H9 (cell line): ENCODE results near the gene TLX2. TPM values are rescaled to one million over a fixed set of nuclear protein-coding genes. Genes with fewer than 3 reads are reported as not detected.

ENCODE experiments used
- DNase-seq: peaks from one replicate; pipeline ENCODE4 v3.0.0-alpha.2; 2017
- H2AFZ ChIP-seq: one replicate; pipeline ENCODE4 v1.6.1; 2013; ENCODE audit warnings: mild to moderate bottlenecking, low read length, control low read depth, moderate library complexity
- H2AK5ac ChIP-seq: 2 replicates; pipeline ENCODE4 v1.6.1; 2013; ENCODE audit warnings: low read length, control low read depth, mixed read lengths; ENCODE audit not compliant: insufficient read length
- H2BK120ac ChIP-seq: one replicate; pipeline ENCODE4 v1.6.1; 2013; ENCODE audit warnings: low read depth, mild to moderate bottlenecking, low read length, control low read depth, inconsistent platforms; ENCODE audit not compliant: poor library complexity, severe bottlenecking
- H2BK12ac ChIP-seq: 2 replicates; pipeline ENCODE4 v1.6.1; 2013; ENCODE audit warnings: low read length, control low read depth, mixed read lengths, low read depth; ENCODE audit not compliant: insufficient read length
- H2BK15ac ChIP-seq: 2 replicates; pipeline ENCODE4 v1.6.1; 2013; ENCODE audit warnings: low read depth, low read length, control low read depth
- H2BK20ac ChIP-seq: one replicate; pipeline ENCODE4 v1.6.1; 2013; ENCODE audit warnings: low read depth, mild to moderate bottlenecking, low read length, control low read depth, inconsistent platforms; ENCODE audit not compliant: poor library complexity, severe bottlenecking
- H2BK5ac ChIP-seq: 2 replicates; pipeline ENCODE4 v1.6.1; 2013; ENCODE audit warnings: low read length, control low read depth, mixed read lengths; ENCODE audit not compliant: insufficient read length
- H3K14ac ChIP-seq: 2 replicates; pipeline ENCODE4 v1.6.1; 2013; ENCODE audit warnings: low read length, control low read depth; ENCODE audit not compliant: insufficient read depth
- H3K18ac ChIP-seq: 2 replicates; pipeline ENCODE4 v1.6.1; 2013; ENCODE audit warnings: low read depth, mild to moderate bottlenecking, mixed read lengths, low read length, control low read depth; ENCODE audit not compliant: insufficient read length
- H3K23ac ChIP-seq: 2 replicates; pipeline ENCODE4 v1.6.1; 2013; ENCODE audit warnings: low read length, control low read depth, mixed read lengths, low read depth; ENCODE audit not compliant: insufficient read length
- H3K23me2 ChIP-seq: 2 replicates; pipeline ENCODE4 v1.6.1; 2013; ENCODE audit warnings: low read depth, mild to moderate bottlenecking, mixed read lengths, low read length, control low read depth; ENCODE audit not compliant: insufficient read length, poor library complexity, severe bottlenecking
- H3K27ac ChIP-seq: 2 replicates; pipeline ENCODE4 v1.5.1; 2013; ENCODE audit warnings: low read length, control low read depth, mixed read lengths, low read depth; ENCODE audit not compliant: insufficient read length
- H3K27me3 ChIP-seq: 2 replicates; pipeline ENCODE4 v1.6.1; 2013; ENCODE audit warnings: low read length, control low read depth, inconsistent platforms; ENCODE audit not compliant: insufficient read depth
- H3K4ac ChIP-seq: 2 replicates; pipeline ENCODE4 v1.6.1; 2013; ENCODE audit warnings: low read depth, mild to moderate bottlenecking, control low read depth, inconsistent platforms, low read length, moderate library complexity
- H3K4me1 ChIP-seq: 2 replicates; pipeline ENCODE4 v1.6.1; 2013; ENCODE audit warnings: low read length, control low read depth, inconsistent platforms; ENCODE audit not compliant: insufficient read depth
- H3K4me2 ChIP-seq: 2 replicates; pipeline ENCODE4 v1.6.1; 2013; ENCODE audit warnings: low read length, control low read depth, mixed read lengths; ENCODE audit not compliant: insufficient read length, insufficient read depth
- H3K56ac ChIP-seq: 2 replicates; pipeline ENCODE4 v1.6.1; 2013; ENCODE audit warnings: low read depth, mild to moderate bottlenecking, mixed read lengths, low read length, control low read depth; ENCODE audit not compliant: insufficient read length
- H3K79me1 ChIP-seq: 2 replicates; pipeline ENCODE4 v1.6.1; 2013; ENCODE audit warnings: low read depth, mild to moderate bottlenecking, moderate library complexity, low read length, control low read depth, inconsistent platforms; ENCODE audit not compliant: insufficient read depth, poor library complexity, severe bottlenecking
- H3K79me2 ChIP-seq: 2 replicates; pipeline ENCODE4 v1.6.1; 2013; ENCODE audit warnings: low read length, control low read depth, inconsistent platforms; ENCODE audit not compliant: insufficient read depth
- H3K9ac ChIP-seq: 2 replicates; pipeline ENCODE4 v1.6.1; 2013; ENCODE audit warnings: low read length, control low read depth, mixed read lengths; ENCODE audit not compliant: insufficient read length; ENCODE audit errors: extremely low read depth
- H3K9me3 ChIP-seq: one replicate; pipeline ENCODE4 v1.6.1; 2013; ENCODE audit warnings: low read depth, low read length, inconsistent platforms; ENCODE audit not compliant: control insufficient read depth
- H3T11ph ChIP-seq: one replicate; pipeline ENCODE4 v1.6.1; 2013; ENCODE audit warnings: mild to moderate bottlenecking, low read length, control low read depth, inconsistent platforms
- H4K20me1 ChIP-seq: one replicate; pipeline ENCODE4 v1.6.1; 2013; ENCODE audit not compliant: control insufficient read depth, insufficient read length, insufficient read depth
- H4K5ac ChIP-seq: 2 replicates; pipeline ENCODE4 v1.6.1; 2013; ENCODE audit warnings: low read depth, mild to moderate bottlenecking, mixed read lengths, low read length, control low read depth; ENCODE audit not compliant: insufficient read length
- H4K8ac ChIP-seq: replicated peaks from 2 replicates; pipeline ENCODE4 v1.6.1; 2013; ENCODE audit warnings: low read length, control low read depth, mixed read lengths, low read depth; ENCODE audit not compliant: insufficient read length
- H4K91ac ChIP-seq: 2 replicates; pipeline ENCODE4 v1.6.1; 2013; ENCODE audit warnings: low read depth, mild to moderate bottlenecking, moderate library complexity, mixed read lengths, low read length, control low read depth; ENCODE audit not compliant: insufficient read length
- H3K27ac Mint-ChIP-seq, 3 experiments: 2 replicates in 2 of 3; 3 replicates in 1 of 3; pipeline ENCODE4 v1.8.0; 2020 to 2021; ENCODE audit warnings: mixed read lengths in 3 of 3, mild to moderate bottlenecking in 1 of 3, moderate library complexity in 1 of 3
- H3K27me3 Mint-ChIP-seq: 2 replicates; pipeline ENCODE4 v1.8.0; 2021; ENCODE audit warnings: low read depth, mild to moderate bottlenecking, moderate library complexity, mixed read lengths
- H3K36me3 Mint-ChIP-seq, 3 experiments: 2 replicates in 2 of 3; 3 replicates in 1 of 3; pipeline ENCODE4 v1.8.0; 2020 to 2021; ENCODE audit warnings: low read depth in 3 of 3, mixed read lengths in 3 of 3; ENCODE audit not compliant: insufficient read depth in 1 of 3
- H3K4me1 Mint-ChIP-seq, 2 experiments: 2 replicates each; pipeline ENCODE4 v1.8.0; 2020; ENCODE audit warnings: mixed read lengths in 2 of 2
- H3K4me3 Mint-ChIP-seq, 2 experiments: 2 replicates in 1 of 2; 3 replicates in 1 of 2; pipeline ENCODE4 v1.8.0; 2020 to 2021; ENCODE audit warnings: mild to moderate bottlenecking in 2 of 2, mixed read lengths in 2 of 2, moderate library complexity in 1 of 2
- H3K9me3 Mint-ChIP-seq, 2 experiments: 2 replicates in 1 of 2; 3 replicates in 1 of 2; pipeline ENCODE4 v1.8.0; 2020; ENCODE audit warnings: mild to moderate bottlenecking in 2 of 2, mixed read lengths in 2 of 2, moderate library complexity in 1 of 2
- WGBS: extraction: QIAGEN DNeasy Blood & Tissue Kit; methylation state at CpG from one replicate; pipeline ENCODE4 v1.1.7; 2013; ENCODE audit warnings: missing lambda C conversion rate, low lambda C conversion rate, mixed read lengths; ENCODE audit not compliant: insufficient read length; ENCODE audit errors: extremely low coverage; 5-methylcytosine and 5-hydroxymethylcytosine counted together
- total RNA-seq: library from RNA; stranded (reverse); gene quantifications from 2 replicates; pipeline ENCODE4 v1.2.1, GENCODE V29; 2021
- TF ChIP-seq, protein P1 (sequence below): fragments of 200-600 bp; sonication (generic); conservative IDR thresholded peaks from 3 replicates; pipeline ENCODE4 v1.8.0; 2021; ENCODE audit warnings: antibody characterized with exemption, mild to moderate bottlenecking

Gene TLX2
- total RNA-seq, 1 experiment from 2014 or later = 0.20 TPM

DNA sequence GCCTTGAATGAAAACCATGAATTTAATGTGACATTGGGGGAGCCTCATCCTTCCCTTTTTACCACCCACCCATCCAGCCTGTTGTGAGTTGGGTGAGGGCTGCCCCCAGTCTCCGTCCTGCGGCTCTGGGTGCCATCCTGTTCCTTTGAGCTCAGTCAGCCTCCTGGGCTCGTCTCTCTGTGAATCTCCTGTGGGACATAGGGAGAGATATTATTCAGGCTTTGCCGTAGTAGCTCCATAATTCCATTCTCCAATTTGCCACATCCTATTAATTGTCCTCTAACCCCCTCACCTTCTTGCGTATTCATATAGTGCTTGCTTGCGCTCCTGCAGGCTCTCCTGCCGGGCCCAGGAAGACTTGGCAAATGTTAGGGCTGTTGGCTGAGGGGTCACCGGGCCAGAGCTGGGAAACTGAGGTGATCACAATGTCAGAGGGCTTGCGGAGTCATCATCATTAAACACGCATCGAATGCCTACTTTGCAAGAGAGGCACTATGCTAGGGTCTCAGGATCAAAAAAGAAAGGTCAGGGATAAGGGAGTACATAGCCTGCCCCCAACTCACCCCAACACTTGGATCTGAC lies 12.5 kb downstream of the TLX2 start:
- Mint-ChIP-seq H3K9me3 (no peaks in the 10 kb centered on the region; a peak in 1 of 5 replicates), H3K36me3 (peaks cover 27 to 39% (median 30%) of the 10 kb centered on the region in 3 experiments), H3K4me3 (peak overlapping the region in 1 of 2 experiments; percentile 63; a peak in 3 of 5 replicates), H3K27me3 (peaks cover 21% of the 10 kb centered on the region), H3K27ac (no peak overlapping the region), H3K4me1 (peaks cover 17 to 22% of the 10 kb centered on the region in 2 experiments)
- H2BK120ac ChIP-seq = no peak overlapping the region
- peaks cover 4% of the 10 kb centered on the region; the same call in 1 of the 2 replicates for H3K4me1 ChIP-seq
- H3K18ac ChIP-seq = no peak overlapping the region
- H3K14ac ChIP-seq = no peak overlapping the region
- H3K9ac ChIP-seq = no peak overlapping the region
- no peak overlapping the region for H3K4ac ChIP-seq
- H3K9me3 ChIP-seq = no peaks in the 10 kb centered on the region
- no peak for DNase-seq
- no peak overlapping the region for H2AK5ac ChIP-seq
- H2AFZ ChIP-seq = no peak overlapping the region
- H3K23me2 ChIP-seq = peaks cover 15% of the 10 kb centered on the region
- H3K23ac ChIP-seq = no peak overlapping the region
- H2BK20ac ChIP-seq = no peak overlapping the region
- H2BK12ac ChIP-seq = no peak overlapping the region
- TF ChIP-seq, protein P1, sequence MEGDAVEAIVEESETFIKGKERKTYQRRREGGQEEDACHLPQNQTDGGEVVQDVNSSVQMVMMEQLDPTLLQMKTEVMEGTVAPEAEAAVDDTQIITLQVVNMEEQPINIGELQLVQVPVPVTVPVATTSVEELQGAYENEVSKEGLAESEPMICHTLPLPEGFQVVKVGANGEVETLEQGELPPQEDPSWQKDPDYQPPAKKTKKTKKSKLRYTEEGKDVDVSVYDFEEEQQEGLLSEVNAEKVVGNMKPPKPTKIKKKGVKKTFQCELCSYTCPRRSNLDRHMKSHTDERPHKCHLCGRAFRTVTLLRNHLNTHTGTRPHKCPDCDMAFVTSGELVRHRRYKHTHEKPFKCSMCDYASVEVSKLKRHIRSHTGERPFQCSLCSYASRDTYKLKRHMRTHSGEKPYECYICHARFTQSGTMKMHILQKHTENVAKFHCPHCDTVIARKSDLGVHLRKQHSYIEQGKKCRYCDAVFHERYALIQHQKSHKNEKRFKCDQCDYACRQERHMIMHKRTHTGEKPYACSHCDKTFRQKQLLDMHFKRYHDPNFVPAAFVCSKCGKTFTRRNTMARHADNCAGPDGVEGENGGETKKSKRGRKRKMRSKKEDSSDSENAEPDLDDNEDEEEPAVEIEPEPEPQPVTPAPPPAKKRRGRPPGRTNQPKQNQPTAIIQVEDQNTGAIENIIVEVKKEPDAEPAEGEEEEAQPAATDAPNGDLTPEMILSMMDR = no peak
- no peak overlapping the region for H3K56ac ChIP-seq
- no peak overlapping the region for H3T11ph ChIP-seq
- no peaks in the 10 kb centered on the region for H4K20me1 ChIP-seq
- H3K79me2 ChIP-seq = peaks cover 4% of the 10 kb centered on the region; the same call in 1 of the 2 replicates
- H2BK15ac ChIP-seq = no peak overlapping the region
- no peak overlapping the region for H3K27ac ChIP-seq
- peaks cover 4% of the 10 kb centered on the region for H3K79me1 ChIP-seq
- no peak overlapping the region for H4K91ac ChIP-seq
- no peak overlapping the region for H2BK5ac ChIP-seq
- no peak overlapping the region for H3K4me2 ChIP-seq
- WGBS = no CpG with 5 or more reads among the region's 11 CpGs
- H4K8ac ChIP-seq = no peak overlapping the region
- H3K27me3 ChIP-seq = peaks cover 3% of the 10 kb centered on the region; the same call in 1 of the 2 replicates
- H4K5ac ChIP-seq = no peak overlapping the region
